Stimulated activated naive CD4-positive, alpha-beta T cell treated with Interleukin-2 at 50 U/mL for 16 hours (primary cell): ENCODE results near the gene RPN2.

Experiments
- DNase-seq: peaks from one replicate; lab custom pipeline; 2025; lab: John Stamatoyannopoulos, UW

RPN2 gene

GRCh38 chr20:37185686-37186085 lies 6.6 kb downstream of the RPN2 start:
- DNase-seq = no peak

- DNase-seq = no peak
Observed at GRCh38 chr20:37188787-37189186, 9.7 kb downstream of the RPN2 start.

GRCh38 chr20:37189416-37190016 lies 10.4 kb downstream of the RPN2 start:
- DNase-seq = no peak

GRCh38 chr20:37190354-37191112 lies 11.4 kb downstream of the RPN2 start:
- DNase-seq = no peak

GRCh38 chr20:37192137-37192854 lies 13.2 kb downstream of the RPN2 start:
- peak; percentile 66 for DNase-seq

GRCh38 chr20:37193226-37193625 lies 14.1 kb downstream of the RPN2 start:
- no peak for DNase-seq

GRCh38 chr20:37193821-37194220 lies 14.7 kb downstream of the RPN2 start:
- no peak for DNase-seq

- no peak for DNase-seq
Observed at GRCh38 chr20:37194621-37195417, 15.7 kb downstream of the RPN2 start.

GRCh38 chr20:37198932-37199660 lies 20.0 kb downstream of the RPN2 start:
- DNase-seq = no peak

GRCh38 chr20:37200376-37200775 lies 21.2 kb downstream of the RPN2 start:
- DNase-seq = no peak

- DNase-seq = no peak
Observed at GRCh38 chr20:37200926-37201826, 22.0 kb downstream of the RPN2 start.

- no peak for DNase-seq
Observed at GRCh38 chr20:37201827-37202162, 22.7 kb downstream of the RPN2 start.

- no peak for DNase-seq
Observed at GRCh38 chr20:37202267-37202943, 23.3 kb downstream of the RPN2 start.

- no peak for DNase-seq
Observed at GRCh38 chr20:37204056-37204455, 24.9 kb downstream of the RPN2 start.

GRCh38 chr20:37205130-37205529 lies 26.0 kb downstream of the RPN2 start:
- no peak for DNase-seq

- DNase-seq = no peak
Observed at GRCh38 chr20:37205794-37206193, 26.7 kb downstream of the RPN2 start.

GRCh38 chr20:37207171-37207570 lies 28.0 kb downstream of the RPN2 start:
- DNase-seq = no peak

GRCh38 chr20:37209193-37209592 lies 30.1 kb downstream of the RPN2 start:
- no peak for DNase-seq

GRCh38 chr20:37209661-37210314 lies 30.7 kb downstream of the RPN2 start:
- DNase-seq = no peak

GRCh38 chr20:37218441-37218840 lies 39.3 kb downstream of the RPN2 start:
- DNase-seq = no peak
